ENCODE data around the gene PSMD7. TPM values are rescaled to one million over a fixed set of nuclear protein-coding genes. Genes with fewer than 3 reads are reported as not detected.

Gene PSMD7
- total RNA-seq, 1 donor from 2014 or later, result 86.1 TPM

DNA sequence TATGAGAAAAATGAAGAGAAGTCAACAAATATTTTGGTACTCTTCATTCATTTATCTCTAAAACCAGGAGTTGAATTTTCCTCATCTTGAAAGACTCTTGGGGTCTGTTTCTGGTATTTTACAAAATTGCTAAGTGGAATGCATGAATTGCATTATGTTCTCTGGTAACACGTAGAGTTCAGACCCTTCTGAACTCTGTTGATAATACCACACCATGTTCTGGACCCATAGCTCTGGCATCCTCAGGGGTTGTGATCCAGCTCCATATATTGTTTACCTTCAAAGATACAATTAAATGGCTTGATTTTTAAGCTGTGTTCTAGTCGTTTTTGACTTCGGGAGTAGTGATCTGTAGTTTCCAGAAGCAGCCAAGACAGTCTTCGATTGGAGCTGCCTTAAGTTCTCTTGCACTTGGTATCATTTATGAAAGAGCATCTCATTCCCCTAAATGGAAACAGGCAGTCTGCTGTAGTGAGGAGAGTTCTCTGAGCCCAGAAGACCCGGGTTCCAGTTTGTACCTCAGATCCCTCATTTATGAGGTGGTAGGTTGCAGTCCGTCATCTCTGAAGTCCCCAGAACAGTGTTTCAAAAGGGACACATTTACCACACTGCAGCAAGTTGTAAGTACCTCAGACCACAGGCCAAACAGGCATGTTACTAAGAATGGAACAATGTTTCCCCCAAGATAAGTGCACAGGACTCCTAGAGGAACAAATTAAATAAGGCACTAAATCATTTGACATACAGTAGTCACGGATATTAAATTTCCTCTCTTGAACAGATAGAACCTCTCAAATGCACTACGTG is 9.6 kb downstream of the PSMD7 start:
- intact Hi-C loops (cut with micrococcal nuclease), result no loop called here
- Mint-ChIP-seq H3K27ac (no peak overlapping the region), H3K4me1 (no peaks in the 10 kb centered on the region), H3K4me3 (no peak overlapping the region), H3K9me3 (no peaks in the 10 kb centered on the region), H3K27me3 (no peaks in the 10 kb centered on the region), H3K36me3 (ENCODE audit: low read depth) (peaks cover 69% of the 10 kb centered on the region)
- POLR2A ChIA-PET, result interaction anchor here (1.2 kb wide), 1 partner anchor 9 kb away, joined by 4 read pairs; the partner anchor contains the start of gene PSMD7
- no peak for DNase-seq
- CTCF ChIA-PET, result interaction anchor here (1.0 to 1.8 kb wide), 3 partner anchors 9 to 346 kb away, joined by 3 to 4 read pairs (median 3); no protein-coding TSS in a partner anchor
- ATAC-seq (ENCODE audit: low read depth), result no peak
- TF ChIP-seq CTCF (IDR thresholded peaks at IDR 0.05), result no peak

GRCh38 chr16:74307383-74307782 is 10.8 kb downstream of the PSMD7 start:
- intact Hi-C loops (cut with micrococcal nuclease), result no loop called here
- Mint-ChIP-seq H3K27me3 (no peaks in the 10 kb centered on the region), H3K27ac (no peak overlapping the region), H3K4me3 (no peak overlapping the region), H3K36me3 (ENCODE audit: low read depth) (peaks cover 57% of the 10 kb centered on the region), H3K9me3 (no peaks in the 10 kb centered on the region), H3K4me1 (no peaks in the 10 kb centered on the region)
- CTCF ChIA-PET, result interaction anchor here (1.1 kb wide), 1 partner anchor 124 kb away, joined by 3 read pairs; no protein-coding TSS in a partner anchor
- POLR2A ChIA-PET, result interaction anchor here (1.3 kb wide), 1 partner anchor 10 kb away, joined by 4 read pairs; no protein-coding TSS in a partner anchor
- ATAC-seq (ENCODE audit: low read depth) (no peak), DNase-seq (no peak)
- TF ChIP-seq CTCF (IDR thresholded peaks at IDR 0.05), result no peak

- ATAC-seq (ENCODE audit: low read depth) (no peak), DNase-seq (no peak)
- intact Hi-C loops (cut with micrococcal nuclease), result loop anchor here (1.0 to 2.0 kb wide), 2 partner anchors 121 to 313 kb away; no protein-coding TSS in a partner anchor
- H3K36me3 Mint-ChIP-seq (ENCODE audit: low read depth), result peaks cover 36% of the 10 kb centered on the region
- H3K27me3 Mint-ChIP-seq, result no peaks in the 10 kb centered on the region
- no peak overlapping the region for H3K4me3 Mint-ChIP-seq
- TF ChIP-seq CTCF (IDR thresholded peaks at IDR 0.05), result peak; percentile 34
- ChIA-PET CTCF (interaction anchor here (0.7 to 1.7 kb wide), 9 partner anchors 8 to 1305 kb away, joined by 3 to 8 read pairs (median 4); partner anchors contain the start of gene PSMD7), POLR2A (no interaction called here)
- no peaks in the 10 kb centered on the region for H3K4me1 Mint-ChIP-seq
- H3K27ac Mint-ChIP-seq, result no peak overlapping the region
- H3K9me3 Mint-ChIP-seq, result no peaks in the 10 kb centered on the region
Observed at GRCh38 chr16:74309789-74310781, 13.5 kb downstream of the PSMD7 start.

- H3K27ac Mint-ChIP-seq, result no peak overlapping the region
- DNase-seq (no peak), ATAC-seq (ENCODE audit: low read depth) (no peak)
- no peak overlapping the region for H3K4me3 Mint-ChIP-seq
- intact Hi-C loops (cut with micrococcal nuclease), result no loop called here
- TF ChIP-seq CTCF (IDR thresholded peaks at IDR 0.05), result no peak
- ChIA-PET POLR2A (no interaction called here), CTCF (no interaction called here)
- H3K27me3 Mint-ChIP-seq, result no peaks in the 10 kb centered on the region
- H3K9me3 Mint-ChIP-seq, result no peaks in the 10 kb centered on the region
- peaks cover 6% of the 10 kb centered on the region for H3K36me3 Mint-ChIP-seq (ENCODE audit: low read depth)
- no peaks in the 10 kb centered on the region for H3K4me1 Mint-ChIP-seq
Observed at GRCh38 chr16:74315059-74315458, 18.4 kb downstream of the PSMD7 start.

All from activated B cell treated with CpG ODN at 0.5 μM for 24 hours (primary cell).